ENCODE data around the gene LBHD1.
"Not testable (repeated sequence)": the region's sequence is repeated elsewhere in the genome, so short reads cannot be mapped to it uniquely, and the experiment has no call there.

The LBHD1 gene

DNA sequence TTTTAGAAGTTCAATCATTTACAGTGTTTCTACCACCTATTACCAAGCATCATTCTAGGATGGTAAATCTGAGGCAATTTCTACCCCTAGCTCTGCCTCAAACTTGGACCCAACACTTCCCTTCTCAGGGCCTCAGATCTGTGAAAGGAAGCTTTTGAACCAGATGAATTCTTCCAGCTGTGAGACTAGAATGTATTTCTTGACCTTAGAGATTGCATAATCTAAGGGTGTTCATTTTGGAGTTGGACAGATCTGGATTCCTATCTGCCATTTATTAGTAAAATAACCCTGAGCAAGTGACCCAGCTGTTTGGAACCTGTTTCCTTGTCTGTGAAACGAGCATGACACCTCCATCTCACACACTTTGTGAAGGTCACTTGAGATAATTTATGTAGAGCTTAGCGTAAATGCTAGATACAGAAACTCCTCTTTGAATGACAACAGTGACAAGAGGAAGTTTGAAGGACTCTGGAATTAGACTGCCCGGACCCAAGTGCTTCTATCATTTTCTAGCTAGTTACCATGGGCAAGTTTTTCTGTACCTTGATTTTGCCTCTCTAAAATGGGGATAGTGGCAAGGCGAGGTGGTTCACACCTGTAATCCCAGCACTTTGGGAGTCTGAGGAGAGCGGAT lies 15.2 kb downstream of the LBHD1 start:
- no peak for DNase-seq

DNA sequence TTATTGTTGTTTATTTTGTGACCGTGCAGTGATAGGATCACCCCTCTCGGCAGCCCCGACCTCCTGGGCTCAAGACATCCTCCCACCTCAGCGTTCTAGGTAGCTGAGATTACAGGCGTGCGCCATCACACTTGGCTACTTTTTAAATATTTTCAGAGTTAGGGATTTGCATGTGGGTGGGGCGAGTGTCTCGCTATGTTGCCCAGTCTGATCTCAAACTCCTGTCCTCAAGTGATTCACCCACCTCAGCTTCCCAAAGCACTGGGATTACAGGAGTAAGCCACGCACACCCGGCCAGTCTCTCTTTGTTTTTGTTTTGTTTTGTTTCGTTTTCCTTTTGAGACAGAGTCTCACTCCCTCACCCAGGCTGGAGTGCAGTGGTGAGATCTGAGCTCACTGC lies 17.8 kb downstream of the LBHD1 start:
- DNase-seq: no peak

DNA sequence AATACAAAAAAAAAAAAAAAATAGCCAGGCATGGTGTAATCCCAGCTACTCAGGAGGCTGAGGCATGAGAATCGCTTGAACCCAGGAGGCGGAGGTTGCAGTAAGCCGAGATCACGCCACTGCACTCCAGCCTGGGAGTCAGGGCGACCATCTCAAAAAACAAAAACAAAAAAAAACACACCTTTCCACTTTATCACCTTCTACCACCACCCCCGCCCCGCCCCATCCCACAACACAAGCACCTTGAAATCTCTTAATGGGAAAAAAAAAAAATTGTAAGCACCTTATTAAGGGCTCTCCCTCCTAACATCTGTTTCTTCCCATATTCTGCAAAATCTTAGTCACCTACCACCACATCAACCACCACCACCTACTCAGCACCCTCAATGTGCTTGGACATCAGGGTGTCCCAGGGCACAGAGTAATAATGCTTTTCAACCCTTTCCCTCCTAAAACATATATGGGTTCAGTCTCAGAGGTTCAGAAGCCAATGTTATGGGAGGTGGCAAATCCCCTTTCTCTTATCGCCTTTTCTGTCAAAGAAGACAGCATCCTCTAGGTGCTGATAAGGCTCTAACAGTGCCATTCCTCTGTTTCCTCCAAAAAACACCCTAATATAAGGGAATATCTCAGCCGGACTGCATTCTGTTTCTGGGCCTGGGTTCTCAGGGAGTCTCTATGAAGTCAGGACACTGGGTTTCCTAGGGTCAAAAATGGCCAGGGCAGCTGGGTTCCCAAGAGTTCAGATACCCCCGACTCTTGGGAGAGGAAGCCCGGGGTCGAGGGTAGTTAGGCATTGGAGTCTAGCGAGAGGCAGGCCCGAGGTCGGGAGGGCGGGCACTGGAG lies 19.7 kb downstream of the LBHD1 start:
- DNase-seq: no peak

DNA sequence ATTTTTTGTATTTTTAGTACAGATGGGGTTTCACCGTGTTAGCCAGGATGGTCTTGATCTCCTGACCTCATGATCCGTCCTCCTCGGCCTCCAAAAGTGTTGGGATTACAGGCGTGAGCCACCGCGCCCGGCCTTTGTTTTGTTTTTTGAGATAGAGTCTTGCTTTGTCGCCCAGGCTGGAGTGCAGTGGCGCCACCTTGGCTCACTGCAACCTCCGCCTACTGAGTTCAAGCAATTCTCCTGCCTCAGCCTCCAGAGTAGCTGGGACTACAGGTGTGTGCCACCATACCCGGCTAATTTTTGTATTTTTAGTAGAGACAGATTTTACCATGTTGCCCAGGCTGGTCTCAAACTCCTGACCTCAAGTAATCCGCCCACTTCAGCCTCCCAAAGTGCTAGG lies 21.8 kb downstream of the LBHD1 start:
- not testable (repeated sequence) for DNase-seq

DNA sequence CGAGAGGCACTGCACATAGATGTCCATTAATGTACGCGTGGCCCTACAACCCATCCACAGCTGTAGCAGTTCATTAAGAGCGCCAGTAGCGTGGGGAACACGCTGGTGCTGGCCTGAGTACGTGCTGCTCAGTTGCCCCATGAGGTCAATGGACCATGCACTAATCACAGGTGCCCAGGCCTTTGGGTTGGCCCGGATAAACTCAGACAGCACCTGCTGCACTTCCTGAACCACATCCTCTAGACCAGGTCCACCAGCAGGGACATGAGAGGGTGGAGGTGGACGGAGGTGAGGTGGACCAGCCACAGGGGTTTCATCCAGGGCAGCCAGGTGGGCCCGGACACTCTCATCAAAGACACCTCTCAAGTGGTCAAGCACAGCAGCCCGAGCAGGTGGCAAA lies 22.6 kb downstream of the LBHD1 start:
- no peak for DNase-seq

DNA sequence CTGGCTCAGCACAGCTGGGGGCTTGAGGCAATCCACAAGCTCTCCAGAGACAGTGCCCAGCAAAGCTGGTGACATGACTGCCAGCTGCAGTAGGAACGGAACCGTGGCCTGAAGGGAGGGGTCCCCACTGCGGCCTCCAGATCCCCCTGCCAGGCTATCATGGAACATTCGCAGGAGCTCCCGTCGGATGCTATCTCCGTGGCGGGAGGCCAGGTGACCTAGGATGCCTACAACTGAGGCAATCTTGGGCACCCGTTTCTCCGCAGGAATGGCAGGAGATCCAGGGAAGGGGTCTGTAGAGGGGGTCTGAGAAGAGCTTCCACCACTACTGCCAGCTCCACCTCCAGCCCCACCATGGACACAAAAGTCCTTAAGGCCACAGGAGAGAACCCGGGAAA lies 23.1 kb downstream of the LBHD1 start:
- DNase-seq: no peak

DNA sequence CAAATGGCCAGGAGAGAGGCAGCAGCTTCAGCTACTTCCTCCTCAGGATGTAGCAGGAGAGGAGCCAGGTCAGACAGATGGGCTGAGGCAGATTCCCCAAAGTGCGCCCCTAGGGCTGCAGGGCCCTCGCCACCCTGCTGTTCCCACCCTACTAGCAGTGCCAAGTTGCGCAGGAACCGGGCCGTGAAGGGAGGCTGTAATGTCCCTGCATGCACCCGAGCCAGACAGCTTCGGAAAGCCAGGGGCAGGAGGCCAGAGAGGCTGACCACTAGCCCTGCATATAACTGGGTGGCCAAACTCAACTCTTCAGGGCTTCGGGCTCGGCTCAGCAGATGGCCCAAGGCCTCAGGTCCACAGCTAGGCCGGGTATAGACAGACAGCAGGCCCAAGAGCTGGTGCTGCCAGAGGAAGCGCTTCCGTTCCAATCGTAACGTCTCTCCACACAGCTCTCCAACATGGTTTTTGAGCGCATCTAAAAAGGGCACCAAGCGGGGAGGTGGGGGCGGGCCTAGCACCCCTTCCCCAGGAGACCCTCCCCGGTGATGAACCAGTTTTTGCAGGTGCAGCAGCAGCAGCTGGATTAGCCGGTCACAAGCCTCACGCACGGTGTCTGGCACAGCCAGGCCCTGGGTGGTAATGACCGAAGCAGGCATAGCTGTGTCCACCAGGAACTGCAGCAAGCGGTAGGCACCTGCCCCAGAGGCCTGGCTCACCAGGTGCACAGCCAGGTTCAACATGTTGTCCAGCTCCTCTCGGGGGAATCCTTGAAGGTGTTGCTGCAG lies 23.7 kb downstream of the LBHD1 start:
- DNase-seq: no peak

DNA sequence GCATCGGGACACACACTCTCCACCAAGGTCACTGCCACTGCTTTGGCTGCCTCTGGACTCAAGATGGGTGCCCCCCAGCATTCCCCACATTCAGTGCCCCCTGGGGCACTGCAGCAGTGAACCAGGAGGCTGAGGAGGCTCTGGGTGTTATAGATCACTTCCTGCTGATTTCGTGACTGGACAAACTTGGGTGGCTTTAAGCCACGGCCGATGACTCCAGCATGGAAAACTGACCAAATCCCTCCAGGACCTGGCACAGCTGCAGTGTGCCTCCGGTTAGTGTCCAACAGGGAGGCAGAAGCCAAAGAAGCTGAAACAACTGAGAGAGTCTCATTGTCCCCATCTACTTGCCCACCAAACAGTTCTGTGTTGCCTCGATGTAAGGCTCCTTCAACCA lies 24.5 kb downstream of the LBHD1 start:
- DNase-seq: no peak

DNA sequence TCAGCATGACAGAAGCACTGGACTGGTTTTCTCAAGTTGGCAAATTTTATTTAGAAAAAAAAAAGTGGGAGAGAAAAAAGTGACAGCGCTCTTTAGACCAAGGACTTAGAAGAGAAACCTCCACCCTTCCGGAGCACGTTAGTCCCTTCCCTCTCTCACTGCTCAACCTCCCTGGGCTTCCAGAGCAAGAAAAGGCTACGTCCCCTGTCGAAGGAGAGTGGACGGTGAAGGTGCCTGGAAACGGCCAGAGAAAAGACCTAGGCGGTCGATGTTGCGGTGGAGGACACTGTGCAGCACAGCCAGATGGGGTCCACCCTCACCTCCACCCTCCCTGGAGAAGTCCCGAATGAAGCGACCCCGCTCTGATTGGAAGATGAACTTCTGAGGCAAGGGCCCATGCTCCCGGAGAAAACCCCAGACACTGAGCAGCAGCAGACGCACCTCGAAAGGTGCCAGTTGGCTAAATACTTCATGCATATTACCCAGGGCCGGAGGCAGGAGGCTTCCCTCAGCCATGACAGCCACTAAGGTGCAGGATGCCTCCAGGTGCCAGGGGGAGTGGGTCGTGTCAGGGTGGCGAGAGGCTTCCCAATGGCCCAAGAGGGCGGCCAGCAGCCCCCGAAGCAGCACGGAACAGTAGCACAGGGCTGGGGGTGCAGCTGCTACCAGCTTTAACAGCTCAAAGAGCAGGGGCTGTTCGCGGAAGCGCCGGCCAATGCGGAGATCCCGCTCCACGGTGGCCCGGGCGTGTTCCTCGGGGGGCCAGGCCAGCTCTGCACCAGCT lies 25.1 kb downstream of the LBHD1 start:
- no peak for DNase-seq

DNA sequence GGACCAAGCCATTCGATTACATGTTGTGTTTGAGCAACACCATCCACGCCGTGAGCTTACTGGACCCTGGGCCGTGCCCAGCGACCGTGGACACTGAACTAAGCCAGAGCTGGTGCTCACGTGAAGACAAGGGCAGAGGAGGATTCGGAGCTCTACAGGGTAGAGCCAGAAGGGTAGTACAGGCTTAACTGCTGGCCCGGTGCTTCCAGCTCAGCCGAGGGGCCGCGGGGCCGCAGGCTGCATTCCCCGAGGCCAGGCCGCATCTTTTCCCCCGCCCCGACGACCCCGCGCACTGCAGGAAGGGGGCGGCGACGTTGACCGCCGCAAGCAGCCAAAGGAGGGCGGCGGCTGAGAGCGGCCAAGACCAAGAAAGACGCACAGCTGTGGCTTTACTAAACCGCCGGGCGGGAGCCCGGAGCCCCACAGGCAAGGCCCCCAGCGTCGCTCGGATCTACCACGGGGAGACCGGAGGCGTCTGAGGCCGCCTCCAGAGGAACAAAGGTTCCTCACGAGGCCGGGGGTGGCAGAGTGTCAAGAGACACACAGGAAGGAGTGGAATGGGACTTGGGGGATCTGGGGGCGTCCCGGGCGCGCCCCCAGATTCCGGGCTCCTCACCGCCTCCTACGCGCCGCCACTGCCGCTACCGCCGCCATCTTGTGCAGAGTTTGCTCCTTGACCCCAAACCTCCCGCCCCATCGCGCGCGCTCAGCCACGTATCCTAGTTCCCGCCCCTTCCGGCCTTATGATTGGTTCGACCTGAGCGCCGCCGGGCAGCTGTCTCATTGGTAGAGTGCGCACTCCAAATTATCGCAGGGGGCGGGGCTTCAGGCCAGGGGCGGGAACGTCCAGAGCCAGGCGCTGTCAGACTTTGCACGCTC lies 25.9 kb downstream of the LBHD1 start, which contains the start of gene GANAB:
Gene GANAB, minus strand, starts transcription at position 668 of the 879 bp plus-strand sequence. Its CDS starts 14 bp downstream, at position 654.
- DNase-seq: peak; percentile 99

DNA sequence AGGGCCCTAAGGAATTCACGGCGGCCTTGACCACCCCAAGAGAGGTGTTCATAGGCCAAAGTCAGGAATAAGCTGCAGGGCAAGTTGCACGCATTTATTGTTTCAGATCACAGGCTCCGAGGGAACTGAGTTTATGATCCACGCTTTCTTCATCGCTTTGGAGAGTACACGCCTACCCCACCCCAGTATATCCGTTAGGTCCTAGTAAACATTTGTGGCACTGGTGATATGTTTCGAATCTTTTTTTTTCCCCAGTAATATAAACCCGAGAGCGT lies 26.5 kb downstream of the LBHD1 start:
- no peak for DNase-seq

DNA sequence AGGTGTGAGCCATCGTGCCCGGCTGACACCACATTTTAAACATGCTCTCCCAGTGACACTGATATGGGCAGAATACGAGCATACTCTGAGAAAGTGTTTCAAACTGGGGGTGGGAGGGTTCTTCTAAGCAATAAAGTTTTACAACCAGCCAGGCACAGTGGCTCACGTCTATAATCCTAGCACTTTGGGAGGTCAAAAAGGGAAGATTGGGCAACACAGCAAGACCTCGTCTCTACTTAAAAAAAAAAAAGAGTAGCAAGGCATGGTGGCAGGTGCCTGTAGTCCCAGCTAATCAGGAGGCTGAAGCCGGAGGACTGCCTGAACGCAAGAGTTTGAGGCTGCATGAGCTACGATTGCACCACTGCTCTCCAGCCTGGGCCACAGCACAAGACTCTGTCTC lies 27.8 kb downstream of the LBHD1 start:
- DNase-seq: no peak

DNA sequence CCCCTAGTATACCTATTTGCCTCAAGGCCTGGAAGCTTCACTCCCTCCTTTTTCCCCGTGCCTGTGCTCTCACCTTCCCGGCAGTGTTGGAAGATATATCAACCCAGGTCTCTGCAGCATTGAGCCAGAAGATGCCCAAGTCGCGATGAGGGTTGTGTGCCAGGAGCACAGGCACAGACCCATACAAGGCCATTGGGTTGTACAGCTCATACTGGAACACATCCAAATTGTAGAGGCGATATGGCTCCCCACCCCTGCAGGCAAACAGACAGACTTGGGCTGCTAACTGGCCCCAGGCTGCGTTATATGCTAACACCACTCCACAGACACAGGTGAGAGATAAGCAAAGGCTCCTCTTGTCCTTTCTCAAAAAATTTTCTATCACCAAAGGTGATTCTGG lies 39.6 kb downstream of the LBHD1 start:
- DNase-seq: no peak

DNA sequence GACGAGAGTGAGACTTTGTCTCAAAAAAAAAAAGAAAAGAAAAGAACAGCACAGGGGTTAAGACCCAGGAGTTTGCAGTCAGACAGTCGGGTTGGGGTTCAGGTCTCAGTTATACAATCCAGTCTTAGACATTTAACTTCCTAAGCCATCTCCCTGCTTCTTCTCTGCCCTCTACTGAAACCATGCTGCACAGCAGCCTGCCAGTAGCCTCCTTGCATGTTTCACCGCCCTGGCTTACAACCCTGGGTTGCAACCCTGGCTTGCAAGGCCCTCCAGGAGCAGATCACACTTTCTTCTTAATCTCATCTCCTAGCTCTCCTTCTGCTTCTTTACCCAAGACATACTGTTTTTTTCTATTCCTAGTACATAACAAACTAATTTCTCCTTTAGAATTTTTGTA lies 44.4 kb downstream of the LBHD1 start:
- no peak for DNase-seq

DNA sequence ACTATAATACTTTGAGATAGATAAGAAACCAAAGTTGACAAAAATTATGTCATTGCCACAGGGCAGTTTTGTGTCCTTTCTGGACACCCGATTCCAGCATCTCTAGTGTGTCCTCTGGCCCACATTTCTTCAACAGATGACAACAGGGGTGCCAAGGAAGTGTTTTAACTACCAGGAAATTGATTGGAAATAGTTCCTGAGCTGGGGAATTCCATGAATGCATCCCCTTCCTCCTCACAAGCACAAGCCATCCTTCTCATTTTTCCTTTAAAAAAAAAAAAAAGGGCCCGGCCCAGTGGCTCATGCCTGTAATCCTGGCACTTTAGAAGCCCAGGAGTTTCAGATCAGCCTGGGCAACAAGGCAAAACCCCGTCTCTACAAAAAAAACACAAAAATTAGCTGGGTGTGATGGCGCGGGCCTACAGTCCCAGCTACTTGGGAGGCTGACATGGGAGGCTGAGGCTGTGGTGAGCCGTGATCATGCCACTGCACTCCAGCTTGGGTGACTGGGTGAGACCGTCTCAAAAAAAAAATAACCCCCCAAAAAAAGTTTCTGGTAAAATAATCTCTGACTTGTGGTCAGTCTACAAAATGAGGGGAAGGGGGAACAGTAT lies 49.5 kb downstream of the LBHD1 start:
- no peak for DNase-seq

DNA sequence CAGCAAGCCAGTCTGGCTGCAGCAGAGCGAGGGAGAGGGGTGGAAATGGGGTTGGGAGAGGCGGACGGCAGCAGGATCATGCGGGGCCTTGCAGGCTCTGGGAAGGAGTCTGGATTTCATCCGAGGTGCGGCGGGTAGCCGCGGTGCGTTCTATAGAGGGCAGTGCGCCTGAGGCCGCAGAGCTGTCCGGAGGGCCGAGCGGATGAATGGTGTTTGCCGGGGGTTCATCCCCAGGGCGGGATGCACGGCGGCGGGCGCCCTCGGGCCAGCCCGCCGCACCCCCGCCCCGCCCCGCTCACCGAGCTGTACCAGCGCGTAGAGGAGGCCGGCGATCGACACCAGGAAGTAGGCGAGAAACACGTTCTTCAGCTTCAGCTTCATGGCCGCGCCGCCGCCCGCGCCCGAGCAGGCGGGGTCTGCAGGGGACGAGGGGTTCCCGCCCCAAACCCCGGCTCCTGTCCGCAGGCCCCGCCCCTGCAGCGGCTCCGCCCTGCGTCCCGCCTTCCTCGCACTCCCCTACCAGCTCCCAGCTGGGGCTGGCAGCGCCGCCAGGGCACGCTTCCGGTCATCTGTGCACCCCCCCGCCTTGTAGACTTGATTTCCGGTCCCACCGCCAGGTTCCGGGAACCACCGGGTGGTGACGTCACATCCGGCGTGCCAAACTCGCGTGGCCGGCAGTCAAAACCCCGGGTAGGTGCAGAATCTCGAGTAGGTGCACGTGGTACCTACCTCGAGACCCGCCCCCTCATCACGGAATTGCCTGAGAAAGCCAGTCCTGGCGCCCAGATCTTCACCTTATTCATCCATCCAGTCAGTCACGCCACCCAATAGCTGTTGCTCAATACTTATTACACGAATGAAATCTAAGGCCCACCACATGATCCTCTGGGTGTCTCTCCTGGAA lies 50.2 kb downstream of the LBHD1 start, which contains the start of gene B3GAT3:
Gene B3GAT3, minus strand, starts transcription at position 420 of the 904 bp plus-strand sequence. Its CDS starts 39 bp downstream, at position 381.
- DNase-seq: peak; percentile 98

DNA sequence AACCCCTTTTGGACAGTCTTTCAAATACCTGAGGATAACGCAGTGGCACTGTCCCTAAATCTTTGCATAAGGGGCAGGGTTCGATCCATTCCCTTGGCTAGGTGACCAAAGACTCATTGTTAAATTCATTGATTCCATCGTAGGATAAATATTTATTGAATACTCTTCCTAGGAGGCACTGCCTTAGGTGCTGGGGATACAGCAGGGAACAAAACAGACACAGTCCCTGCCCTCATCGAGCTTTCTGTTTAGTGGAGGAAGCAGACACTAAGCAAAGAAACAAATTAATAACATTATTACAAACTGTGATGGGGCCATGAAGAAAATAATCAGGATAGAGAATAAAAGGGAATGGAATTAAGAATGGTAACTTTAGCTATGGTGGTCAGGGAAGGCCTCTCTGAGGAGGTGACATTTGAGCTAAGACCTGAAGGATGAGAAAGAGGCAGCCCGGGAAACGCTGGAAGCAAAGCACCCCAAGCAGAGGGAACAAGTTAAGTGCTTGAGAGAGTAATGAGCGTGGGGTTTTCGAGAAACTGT lies 51.0 kb downstream of the LBHD1 start:
- DNase-seq: peak; percentile 4

DNA sequence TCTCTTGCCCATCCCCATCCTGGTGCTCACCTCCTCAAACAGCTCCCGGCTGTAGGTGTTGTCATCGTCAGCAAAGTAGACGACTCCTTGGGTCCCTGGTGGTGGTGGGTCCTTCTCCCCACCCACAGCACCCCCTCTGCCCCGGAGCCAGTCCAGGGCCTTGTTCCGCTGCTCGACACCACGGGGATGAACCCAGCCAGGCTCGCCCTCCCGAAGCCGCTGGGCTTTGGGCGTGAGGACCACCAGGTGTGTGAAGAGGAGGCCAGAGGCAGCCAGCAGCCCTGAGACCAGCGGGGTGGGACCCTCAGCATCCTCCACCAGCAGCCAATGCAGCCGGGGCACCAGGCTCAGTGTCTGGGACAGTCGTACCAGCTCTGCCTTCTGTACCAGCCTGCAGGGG lies 55.1 kb downstream of the LBHD1 start:
- DNase-seq: not testable (repeated sequence)

DNA sequence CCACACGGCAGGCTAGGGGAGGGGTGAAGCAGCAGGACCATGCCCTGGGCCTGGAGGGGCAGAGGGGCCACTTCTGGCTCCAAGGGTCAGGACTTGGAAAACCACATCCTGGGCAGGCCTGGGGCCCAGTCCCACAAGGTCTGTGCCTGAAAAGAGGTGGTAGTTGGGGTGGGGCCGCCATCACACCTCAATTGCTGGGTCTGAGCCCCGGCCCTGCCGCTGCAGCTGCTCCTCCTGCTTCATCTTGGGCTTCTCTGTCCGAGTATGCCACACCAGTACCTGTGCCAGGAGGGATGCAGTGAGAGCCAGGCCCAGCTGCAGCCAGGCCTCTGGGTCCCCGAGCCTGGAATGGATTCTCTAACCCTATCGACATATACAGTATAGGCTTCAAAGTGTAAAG lies 56.5 kb downstream of the LBHD1 start:
- no peak for DNase-seq

DNA sequence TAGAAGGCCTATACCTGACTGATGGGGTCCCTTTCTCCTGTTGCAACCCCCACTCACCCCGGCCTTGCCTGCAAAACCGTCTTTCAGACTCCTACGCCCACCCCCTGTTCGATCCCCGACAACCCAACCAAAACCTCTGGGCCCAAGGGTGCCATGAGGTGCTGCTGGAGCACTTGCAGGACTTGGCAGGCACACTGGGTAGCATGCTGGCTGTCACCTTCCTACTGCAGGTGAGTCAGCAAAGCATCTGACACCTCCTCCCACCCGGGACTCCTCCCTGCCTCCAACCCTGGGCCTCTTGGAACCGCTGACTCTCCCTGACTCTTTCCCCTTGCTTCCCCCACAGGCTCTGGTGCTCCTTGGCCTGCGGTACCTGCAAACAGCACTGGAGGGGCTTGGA lies 57.8 kb downstream of the LBHD1 start:
- no peak for DNase-seq
